AG04450 (cell line): Measurements from ENCODE around the gene SNAPC3. TPM values are rescaled to one million over a fixed set of nuclear protein-coding genes. Genes with fewer than 3 reads are reported as not detected.
A peak's percentile ranks its signal among the peaks of the same experiment; 100 is the strongest.

ENCODE experiments used
- CTCF ChIA-PET: fragments of 300-600, 350-600 bp; formaldehyde crosslinking; extraction: SDS; loops from one replicate; lab custom pipeline; 2022; ENCODE audit warnings: antibody characterized with exemption, inconsistent platforms; lab: Charles Lee
- POLR2A ChIA-PET: fragments of 350-600 bp; formaldehyde crosslinking; extraction: SDS; loops from one replicate; lab custom pipeline; 2021; ENCODE audit warnings: antibody characterized with exemption, inconsistent platforms; lab: Yijun Ruan, JAX
- DNase-seq: peaks from one replicate; pipeline ENCODE4 v3.0.0-alpha.2; 2011; ENCODE audit warnings: low read depth, low spot score
- H3K27ac ChIP-seq: one replicate; pipeline ENCODE4 v1.5.1; 2012; ENCODE audit warnings: low read depth, low read length, control low read depth
- H3K27me3 ChIP-seq: one replicate; pipeline ENCODE4 v1.6.0; 2012; ENCODE audit warnings: low read length; ENCODE audit not compliant: control insufficient read depth, insufficient read depth
- H3K4me3 ChIP-seq: 2 replicates; pipeline ENCODE4 v1.5.1; 2011; ENCODE audit warnings: mild to moderate bottlenecking, low read depth, low read length, control low read depth
- H3K9me3 ChIP-seq: 2 replicates; pipeline ENCODE4 v1.5.1; 2012; ENCODE audit warnings: low read length; ENCODE audit not compliant: control insufficient read depth, insufficient read depth
- polyA plus RNA-seq: library from polyadenylated mRNA; depleted of rRNA; stranded (reverse); fragments of >200 nt; gene quantifications from 2 replicates; pipeline ENCODE4 v1.2.3, GENCODE V29; 2011
- TF ChIP-seq, protein P1 (sequence below): IDR thresholded peaks from 2 replicates; pipeline ENCODE4 v1.5.1; 2011; ENCODE audit warnings: low read depth, low read length, control low read depth, inconsistent platforms

Gene SNAPC3
- polyA plus RNA-seq, 1 experiment: 45.3 TPM

- no peak overlapping the region for H3K27ac ChIP-seq
- no peaks in the 10 kb centered on the region for H3K27me3 ChIP-seq
- no peak for DNase-seq
- H3K4me3 ChIP-seq: no peak overlapping the region
- CTCF ChIA-PET: no interaction called here
- TF ChIP-seq, protein P1, sequence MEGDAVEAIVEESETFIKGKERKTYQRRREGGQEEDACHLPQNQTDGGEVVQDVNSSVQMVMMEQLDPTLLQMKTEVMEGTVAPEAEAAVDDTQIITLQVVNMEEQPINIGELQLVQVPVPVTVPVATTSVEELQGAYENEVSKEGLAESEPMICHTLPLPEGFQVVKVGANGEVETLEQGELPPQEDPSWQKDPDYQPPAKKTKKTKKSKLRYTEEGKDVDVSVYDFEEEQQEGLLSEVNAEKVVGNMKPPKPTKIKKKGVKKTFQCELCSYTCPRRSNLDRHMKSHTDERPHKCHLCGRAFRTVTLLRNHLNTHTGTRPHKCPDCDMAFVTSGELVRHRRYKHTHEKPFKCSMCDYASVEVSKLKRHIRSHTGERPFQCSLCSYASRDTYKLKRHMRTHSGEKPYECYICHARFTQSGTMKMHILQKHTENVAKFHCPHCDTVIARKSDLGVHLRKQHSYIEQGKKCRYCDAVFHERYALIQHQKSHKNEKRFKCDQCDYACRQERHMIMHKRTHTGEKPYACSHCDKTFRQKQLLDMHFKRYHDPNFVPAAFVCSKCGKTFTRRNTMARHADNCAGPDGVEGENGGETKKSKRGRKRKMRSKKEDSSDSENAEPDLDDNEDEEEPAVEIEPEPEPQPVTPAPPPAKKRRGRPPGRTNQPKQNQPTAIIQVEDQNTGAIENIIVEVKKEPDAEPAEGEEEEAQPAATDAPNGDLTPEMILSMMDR: no peak
- POLR2A ChIA-PET: no interaction called here
- H3K9me3 ChIP-seq: no peaks in the 10 kb centered on the region
Observed at GRCh38 chr9:15389631-15390030, 33.0 kb upstream of the SNAPC3 start.

DNA sequence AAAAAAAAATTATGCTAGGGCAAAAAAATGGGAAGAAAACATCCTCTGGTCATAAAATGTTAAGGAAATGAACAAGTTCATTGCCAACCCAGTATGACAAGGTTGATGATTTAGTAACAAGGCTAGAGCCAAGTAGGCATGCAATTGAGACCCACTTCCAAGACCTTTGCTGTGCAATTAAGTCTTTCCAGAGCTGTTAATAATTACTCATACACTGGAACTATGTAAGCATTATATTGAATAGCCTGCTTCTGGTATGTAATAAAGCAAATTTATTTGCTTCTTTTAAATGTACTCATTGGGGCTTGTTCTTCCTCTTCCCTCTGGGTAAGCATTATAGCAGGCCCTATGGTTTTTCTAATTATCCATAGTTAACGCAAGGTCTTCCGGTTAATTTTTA, 32.5 kb upstream of the SNAPC3 start:
- Histone ChIP-seq H3K27ac (no peak overlapping the region), H3K27me3 (no peaks in the 10 kb centered on the region), H3K4me3 (no peak overlapping the region), H3K9me3 (no peaks in the 10 kb centered on the region)
- TF ChIP-seq, protein P1: no peak
- ChIA-PET POLR2A (no interaction called here), CTCF (no interaction called here)
- DNase-seq: no peak

- CTCF ChIA-PET: no interaction called here
- TF ChIP-seq, protein P1: no peak
- Histone ChIP-seq H3K27ac (no peak overlapping the region), H3K27me3 (peaks cover under 1% of the 10 kb centered on the region), H3K9me3 (no peaks in the 10 kb centered on the region), H3K4me3 (no peak overlapping the region)
- POLR2A ChIA-PET: no interaction called here
- no peak for DNase-seq
Observed at GRCh38 chr9:15392363-15392762, 30.3 kb upstream of the SNAPC3 start.

GRCh38 chr9:15400281-15400941, 22.3 kb upstream of the SNAPC3 start:
- no peak for DNase-seq
- POLR2A ChIA-PET: interaction anchor here (0.9 kb wide), 1 partner anchor 81 kb away, joined by 4 read pairs; no protein-coding TSS in a partner anchor
- CTCF ChIA-PET: interaction anchor here (1.2 kb wide), 1 partner anchor 188 kb away, joined by 3 read pairs; no protein-coding TSS in a partner anchor
- TF ChIP-seq, protein P1: no peak
- Histone ChIP-seq H3K4me3 (no peak overlapping the region), H3K9me3 (no peaks in the 10 kb centered on the region), H3K27ac (peak overlapping the region; percentile 34), H3K27me3 (peaks cover 3% of the 10 kb centered on the region)

DNA sequence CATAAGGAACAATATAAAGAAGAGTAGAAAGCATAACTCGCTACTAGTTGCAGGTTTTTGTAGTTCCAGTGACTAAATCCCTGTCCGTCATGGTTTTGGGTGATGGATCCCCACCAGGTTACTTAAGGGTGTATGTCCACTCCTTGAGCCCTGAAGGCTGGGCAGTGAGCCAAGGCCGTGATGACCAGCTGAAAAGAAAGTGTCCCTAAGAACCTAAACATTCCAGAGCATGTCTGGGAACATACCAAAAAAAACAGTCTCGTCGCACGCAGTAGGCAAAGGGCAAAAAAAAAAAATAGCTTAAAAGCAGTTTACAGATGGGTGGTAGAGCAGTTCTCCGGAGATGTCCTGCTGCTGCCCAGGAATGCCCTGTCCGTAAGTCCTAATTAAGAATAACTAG, 21.4 kb upstream of the SNAPC3 start:
- CTCF ChIA-PET: interaction anchor here (0.7 kb wide), 1 partner anchor 249 kb away, joined by 4 read pairs; no protein-coding TSS in a partner anchor
- no peak for DNase-seq
- POLR2A ChIA-PET: interaction anchor here (0.7 kb wide), 1 partner anchor 65 kb away, joined by 3 read pairs; no protein-coding TSS in a partner anchor
- Histone ChIP-seq H3K4me3 (no peak overlapping the region), H3K9me3 (no peaks in the 10 kb centered on the region; the same call in 1 of the 2 replicates), H3K27ac (peak overlapping the region; percentile 21), H3K27me3 (peaks cover 3% of the 10 kb centered on the region)
- TF ChIP-seq, protein P1: no peak
